ENCODE measurements around the gene NPFFR2.
"Not testable (repeated sequence)": the region's sequence is repeated elsewhere in the genome, so short reads cannot be mapped to it uniquely, and the experiment has no call there.

The NPFFR2 gene

DNA sequence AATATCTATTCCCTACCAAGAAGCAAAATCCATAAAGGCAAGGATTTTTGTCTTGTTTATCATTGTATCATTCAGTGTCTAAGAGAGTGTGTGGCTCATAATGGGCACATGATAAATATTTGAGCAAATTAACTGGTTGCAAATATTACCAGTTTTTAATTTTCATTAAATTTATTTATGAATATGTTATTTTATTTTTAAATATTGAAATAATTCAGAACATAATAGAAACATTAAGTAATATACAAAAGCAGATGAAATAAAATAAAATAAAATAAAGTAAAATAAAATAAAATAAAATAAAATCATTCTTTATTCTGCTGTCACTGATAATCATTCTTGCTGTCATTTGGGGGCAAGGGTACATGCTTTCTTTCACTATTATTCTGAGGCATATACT lies 120.9 kb downstream of the NPFFR2 start:
- Histone ChIP-seq H4K20me1 (ENCODE audit: insufficient read depth, low read length) (no peaks in the 10 kb centered on the region), H2AFZ (ENCODE audit: low read length) (no peak overlapping the region), H3K36me3 (replicated peaks; ENCODE audit: insufficient read depth, low read length) (no peaks in the 10 kb centered on the region), H3K9me3 (replicated peaks; ENCODE audit: insufficient read depth, low read length) (no peaks in the 10 kb centered on the region), H3K4me1 (ENCODE audit: low read length) (no peaks in the 10 kb centered on the region), H3K27me3 (replicated peaks; ENCODE audit: insufficient read depth, low read length) (no peaks in the 10 kb centered on the region), H3K9ac (ENCODE audit: low read length) (no peak overlapping the region), H3K27ac (ENCODE audit: low read length) (no peak overlapping the region), H3F3A (ENCODE audit: insufficient read depth, low read length) (no peaks in the 10 kb centered on the region), H3K4me3 (ENCODE audit: low read length) (no peak overlapping the region), H3K4me2 (ENCODE audit: low read depth, low read length) (no peak overlapping the region), H3K9me2 (replicated peaks; ENCODE audit: insufficient read depth, low read length) (no peaks in the 10 kb centered on the region), H3K79me2 (ENCODE audit: low read length) (no peaks in the 10 kb centered on the region)
- TF ChIP-seq, protein P1, sequence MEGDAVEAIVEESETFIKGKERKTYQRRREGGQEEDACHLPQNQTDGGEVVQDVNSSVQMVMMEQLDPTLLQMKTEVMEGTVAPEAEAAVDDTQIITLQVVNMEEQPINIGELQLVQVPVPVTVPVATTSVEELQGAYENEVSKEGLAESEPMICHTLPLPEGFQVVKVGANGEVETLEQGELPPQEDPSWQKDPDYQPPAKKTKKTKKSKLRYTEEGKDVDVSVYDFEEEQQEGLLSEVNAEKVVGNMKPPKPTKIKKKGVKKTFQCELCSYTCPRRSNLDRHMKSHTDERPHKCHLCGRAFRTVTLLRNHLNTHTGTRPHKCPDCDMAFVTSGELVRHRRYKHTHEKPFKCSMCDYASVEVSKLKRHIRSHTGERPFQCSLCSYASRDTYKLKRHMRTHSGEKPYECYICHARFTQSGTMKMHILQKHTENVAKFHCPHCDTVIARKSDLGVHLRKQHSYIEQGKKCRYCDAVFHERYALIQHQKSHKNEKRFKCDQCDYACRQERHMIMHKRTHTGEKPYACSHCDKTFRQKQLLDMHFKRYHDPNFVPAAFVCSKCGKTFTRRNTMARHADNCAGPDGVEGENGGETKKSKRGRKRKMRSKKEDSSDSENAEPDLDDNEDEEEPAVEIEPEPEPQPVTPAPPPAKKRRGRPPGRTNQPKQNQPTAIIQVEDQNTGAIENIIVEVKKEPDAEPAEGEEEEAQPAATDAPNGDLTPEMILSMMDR (IDR thresholded peaks at IDR 0.05; ENCODE audit: low read length), result no peak
- no peak for TF ChIP-seq EZH2phosphoT487 (IDR thresholded peaks at IDR 0.05; ENCODE audit: low read length)
- TF ChIP-seq EZH2 (optimal IDR thresholded peaks at IDR 0.05; ENCODE audit: low read depth, low read length), result no peak
- DNase-seq, result no peak

DNA sequence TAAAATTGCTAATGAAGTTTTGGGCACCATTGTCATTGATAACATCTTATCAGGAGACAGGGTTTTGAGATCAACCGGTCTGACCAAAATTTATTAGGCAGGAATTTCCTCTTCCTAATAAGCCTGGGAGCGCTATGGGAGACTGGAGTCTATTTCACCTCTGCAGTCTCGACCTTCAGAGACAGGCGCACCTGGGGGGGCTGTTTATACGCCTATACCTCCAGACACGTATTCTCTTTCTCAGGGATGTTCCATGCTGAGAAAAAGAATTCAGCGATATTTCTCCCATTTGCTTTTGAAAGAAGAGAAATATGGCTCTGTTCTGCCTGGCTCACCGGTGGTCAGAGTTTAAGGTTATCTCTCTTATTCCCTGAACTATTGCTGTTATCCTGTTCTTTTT lies 121.8 kb downstream of the NPFFR2 start:
- H3K4me1 ChIP-seq (ENCODE audit: low read length); H3K27ac ChIP-seq (ENCODE audit: low read length); H3K9me3 ChIP-seq (replicated peaks; ENCODE audit: insufficient read depth, low read length); H2AFZ ChIP-seq (ENCODE audit: low read length); H3K9me2 ChIP-seq (replicated peaks; ENCODE audit: insufficient read depth, low read length); H3F3A ChIP-seq (ENCODE audit: insufficient read depth, low read length); H3K79me2 ChIP-seq (ENCODE audit: low read length); H3K4me3 ChIP-seq (ENCODE audit: low read length); DNase-seq; H3K27me3 ChIP-seq (replicated peaks; ENCODE audit: insufficient read depth, low read length); H3K9ac ChIP-seq (ENCODE audit: low read length); H3K36me3 ChIP-seq (replicated peaks; ENCODE audit: insufficient read depth, low read length); H3K4me2 ChIP-seq (ENCODE audit: low read depth, low read length); H4K20me1 ChIP-seq (ENCODE audit: insufficient read depth, low read length): not testable (repeated sequence)

DNA sequence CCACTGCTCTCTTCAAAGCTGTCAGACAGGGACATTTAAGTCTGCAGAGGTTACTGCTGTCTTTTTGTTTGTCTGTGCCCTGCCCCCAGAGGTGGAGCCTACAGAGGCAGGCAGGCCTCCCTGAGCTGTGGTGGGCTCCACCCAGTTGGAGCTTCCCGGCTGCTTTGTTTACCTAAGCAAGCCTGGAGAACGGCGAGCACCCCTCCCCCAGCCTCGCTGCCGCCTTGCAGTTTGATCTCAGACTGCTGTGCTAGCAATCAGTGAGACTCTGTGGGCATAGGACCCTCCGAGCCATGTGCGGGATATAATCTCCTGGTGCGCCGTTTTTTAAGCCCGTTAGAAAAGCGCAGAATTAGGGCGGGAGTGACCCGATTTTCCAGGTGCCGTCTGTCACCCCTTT lies 137.5 kb downstream of the NPFFR2 start:
- H2AFZ ChIP-seq (ENCODE audit: low read length); H3K4me3 ChIP-seq (ENCODE audit: low read length); H4K20me1 ChIP-seq (ENCODE audit: insufficient read depth, low read length); H3F3A ChIP-seq (ENCODE audit: insufficient read depth, low read length); H3K27me3 ChIP-seq (replicated peaks; ENCODE audit: insufficient read depth, low read length); H3K27ac ChIP-seq (ENCODE audit: low read length); H3K36me3 ChIP-seq (replicated peaks; ENCODE audit: insufficient read depth, low read length); H3K9me3 ChIP-seq (replicated peaks; ENCODE audit: insufficient read depth, low read length); H3K79me2 ChIP-seq (ENCODE audit: low read length); DNase-seq; H3K9me2 ChIP-seq (replicated peaks; ENCODE audit: insufficient read depth, low read length); H3K4me2 ChIP-seq (ENCODE audit: low read depth, low read length); H3K9ac ChIP-seq (ENCODE audit: low read length); H3K4me1 ChIP-seq (ENCODE audit: low read length): not testable (repeated sequence)

DNA sequence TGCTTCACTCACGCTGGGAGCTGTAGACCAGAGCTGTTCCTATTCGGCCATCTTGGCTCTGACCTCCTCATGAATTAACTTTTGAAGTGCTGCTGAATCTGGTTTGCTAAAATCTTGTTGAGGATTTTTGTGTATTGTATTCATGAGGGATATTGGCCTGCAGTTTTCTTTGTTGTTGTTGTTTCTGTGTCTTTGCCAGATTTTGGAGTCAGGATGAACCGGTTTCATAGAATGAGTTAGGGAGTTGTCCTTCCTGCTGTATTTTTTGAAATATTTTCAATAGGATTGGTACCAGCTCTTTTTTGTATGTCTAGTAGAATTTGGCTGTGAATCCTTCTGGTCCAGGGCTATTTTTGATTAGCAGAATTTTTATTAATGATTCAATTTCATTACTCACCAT lies 138.1 kb downstream of the NPFFR2 start:
- no peak overlapping the region for H3K4me2 ChIP-seq (ENCODE audit: low read depth, low read length)
- H3K27ac ChIP-seq (ENCODE audit: low read length), result no peak overlapping the region

More for the DNA sequence above, 138.1 kb downstream of the NPFFR2 start:
- Histone ChIP-seq H4K20me1 (ENCODE audit: insufficient read depth, low read length) (no peaks in the 10 kb centered on the region), H3F3A (ENCODE audit: insufficient read depth, low read length) (no peaks in the 10 kb centered on the region), H3K9ac (ENCODE audit: low read length) (no peak overlapping the region), H2AFZ (ENCODE audit: low read length) (no peak overlapping the region), H3K4me3 (ENCODE audit: low read length) (no peak overlapping the region), H3K9me2 (replicated peaks; ENCODE audit: insufficient read depth, low read length) (no peaks in the 10 kb centered on the region), H3K9me3 (replicated peaks; ENCODE audit: insufficient read depth, low read length) (no peaks in the 10 kb centered on the region), H3K36me3 (replicated peaks; ENCODE audit: insufficient read depth, low read length) (no peaks in the 10 kb centered on the region), H3K79me2 (ENCODE audit: low read length) (no peaks in the 10 kb centered on the region), H3K27me3 (replicated peaks; ENCODE audit: insufficient read depth, low read length) (no peaks in the 10 kb centered on the region), H3K4me1 (ENCODE audit: low read length) (no peaks in the 10 kb centered on the region)
- no peak for TF ChIP-seq EZH2 (optimal IDR thresholded peaks at IDR 0.05; ENCODE audit: low read depth, low read length)
- TF ChIP-seq, protein P1 (IDR thresholded peaks at IDR 0.05; ENCODE audit: low read length), result no peak
- TF ChIP-seq EZH2phosphoT487 (IDR thresholded peaks at IDR 0.05; ENCODE audit: low read length), result no peak
- DNase-seq, result no peak

Measured in MM.1S (cell line).